Adrenal gland (tissue), 5 donors: Measurements from ENCODE around the gene LRRC15.

Experiments
- POLR2A ChIP-seq, 2 donors: fragments of 450-650 bp; IDR thresholded peaks; one replicate each; pipeline ENCODE4 v1.6.1; 2017; ENCODE audit warnings: antibody characterized with exemption in 2 of 2, mild to moderate bottlenecking in 2 of 2, moderate library complexity in 1 of 2
- TF ChIP-seq, protein P1 (sequence below), 6 experiments: fragments of 450-650 bp in 4 of 6; fragments of 200-600 bp in 2 of 6; sonication (generic) in 1 of 6; IDR thresholded peaks; 1 replicate in 5 of 6; 2 replicates in 1 of 6; pipeline versions ENCODE4 v1.5.1 to v1.8.0; 2016 to 2021; ENCODE audit warnings: antibody characterized with exemption in 6 of 6, mild to moderate bottlenecking in 2 of 6, moderate library complexity in 1 of 6
- donor health status: DM: no; HTN: no; CAD: no.

DNA sequence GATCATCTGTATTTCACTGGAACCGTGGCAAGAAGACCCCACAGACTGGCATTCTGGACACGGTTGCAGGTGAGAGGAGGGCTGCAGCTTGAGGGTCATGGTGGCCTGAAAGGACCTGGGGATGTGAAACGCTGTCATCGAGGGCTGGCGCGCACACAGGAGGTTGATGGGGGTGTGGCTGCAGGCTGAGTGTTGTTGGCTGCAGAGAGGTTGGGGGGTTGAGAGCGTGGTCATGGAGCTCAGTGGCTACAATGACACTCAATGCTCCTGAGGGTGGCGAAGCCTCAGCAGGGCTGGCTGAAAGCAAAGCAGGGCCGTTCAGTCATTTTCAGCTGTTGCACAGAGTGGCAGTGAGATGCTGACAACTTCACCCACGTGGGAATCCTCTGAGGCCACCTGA is 39.4 kb downstream of the LRRC15 start:
- TF ChIP-seq, protein P1, sequence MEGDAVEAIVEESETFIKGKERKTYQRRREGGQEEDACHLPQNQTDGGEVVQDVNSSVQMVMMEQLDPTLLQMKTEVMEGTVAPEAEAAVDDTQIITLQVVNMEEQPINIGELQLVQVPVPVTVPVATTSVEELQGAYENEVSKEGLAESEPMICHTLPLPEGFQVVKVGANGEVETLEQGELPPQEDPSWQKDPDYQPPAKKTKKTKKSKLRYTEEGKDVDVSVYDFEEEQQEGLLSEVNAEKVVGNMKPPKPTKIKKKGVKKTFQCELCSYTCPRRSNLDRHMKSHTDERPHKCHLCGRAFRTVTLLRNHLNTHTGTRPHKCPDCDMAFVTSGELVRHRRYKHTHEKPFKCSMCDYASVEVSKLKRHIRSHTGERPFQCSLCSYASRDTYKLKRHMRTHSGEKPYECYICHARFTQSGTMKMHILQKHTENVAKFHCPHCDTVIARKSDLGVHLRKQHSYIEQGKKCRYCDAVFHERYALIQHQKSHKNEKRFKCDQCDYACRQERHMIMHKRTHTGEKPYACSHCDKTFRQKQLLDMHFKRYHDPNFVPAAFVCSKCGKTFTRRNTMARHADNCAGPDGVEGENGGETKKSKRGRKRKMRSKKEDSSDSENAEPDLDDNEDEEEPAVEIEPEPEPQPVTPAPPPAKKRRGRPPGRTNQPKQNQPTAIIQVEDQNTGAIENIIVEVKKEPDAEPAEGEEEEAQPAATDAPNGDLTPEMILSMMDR (IDR thresholded peaks at IDR 0.05) = no peak
- TF ChIP-seq POLR2A (IDR thresholded peaks at IDR 0.05) = no peak
